Measurements from ENCODE around the gene CACNA2D2. TPM values are rescaled to one million over a fixed set of nuclear protein-coding genes. Genes with fewer than 3 reads are reported as not detected.

Gene CACNA2D2
- total RNA-seq, 4 donors from 2014 or later: 1.1 to 2.0 (median 1.6) TPM

- 85 to 100% methylated on average over 1 to 2 of the region's 2 CpGs for WGBS, 2 donors
- intact Hi-C loops (cut with DNase I; ENCODE audit: low total_unique reads): no loop called here
- TF ChIP-seq POLR2A (IDR thresholded peaks at IDR 0.05): no peak
- TF ChIP-seq CTCF (IDR thresholded peaks at IDR 0.05): no peak
- no peak for DNase-seq (ENCODE audit: low spot score in 2 of 2)
- no peak overlapping the region for H3K4me3 ChIP-seq (ENCODE audit: low read depth, poor library complexity, severe bottlenecking)
Observed at GRCh38 chr3:50410185-50410584, 93.2 kb downstream of the CACNA2D2 start.

- TF ChIP-seq CTCF (IDR thresholded peaks at IDR 0.05) (no peak), POLR2A (IDR thresholded peaks at IDR 0.05) (no peak)
- no peak overlapping the region for H3K4me3 ChIP-seq (ENCODE audit: low read depth, poor library complexity, severe bottlenecking)
- no peak for DNase-seq (ENCODE audit: low spot score in 2 of 2)
- intact Hi-C loops (cut with DNase I; ENCODE audit: low total_unique reads): no loop called here
- WGBS, 2 donors: 70 to 83% methylated on average over 15 of the region's 15 CpGs
Observed at GRCh38 chr3:50408443-50408944, 94.9 kb downstream of the CACNA2D2 start.

GRCh38 chr3:50406487-50406886 lies 96.9 kb downstream of the CACNA2D2 start:
- no peak overlapping the region for H3K4me3 ChIP-seq (ENCODE audit: low read depth, poor library complexity, severe bottlenecking)
- no peak for TF ChIP-seq POLR2A (IDR thresholded peaks at IDR 0.05)
- no peak for TF ChIP-seq CTCF (IDR thresholded peaks at IDR 0.05)
- 69 to 70% methylated on average over 1 of the region's 1 CpG for WGBS, 2 donors
- intact Hi-C loops (cut with DNase I; ENCODE audit: low total_unique reads): no loop called here
- no peak for DNase-seq (ENCODE audit: low spot score in 2 of 2)

- intact Hi-C loops (cut with DNase I; ENCODE audit: low total_unique reads): no loop called here
Observed at GRCh38 chr3:50405249-50405648, 98.2 kb downstream of the CACNA2D2 start.

GRCh38 chr3:50401978-50402595 lies 101.3 kb downstream of the CACNA2D2 start:
- DNase-seq (ENCODE audit: low spot score in 2 of 2): no peak
- intact Hi-C loops (cut with DNase I; ENCODE audit: low total_unique reads): no loop called here
- 37 to 40% methylated on average over 5 of the region's 5 CpGs for WGBS, 2 donors
- H3K4me3 ChIP-seq (ENCODE audit: low read depth, poor library complexity, severe bottlenecking): no peak overlapping the region
- TF ChIP-seq POLR2A (IDR thresholded peaks at IDR 0.05) (no peak), CTCF (IDR thresholded peaks at IDR 0.05) (no peak)

More at GRCh38 chr3:50405249-50405648, 98.2 kb downstream of the CACNA2D2 start:
- no peak overlapping the region for H3K4me3 ChIP-seq (ENCODE audit: low read depth, poor library complexity, severe bottlenecking)
- TF ChIP-seq CTCF (IDR thresholded peaks at IDR 0.05) (no peak), POLR2A (IDR thresholded peaks at IDR 0.05) (no peak)
- WGBS, 2 donors: 30 to 32% methylated on average over 8 of the region's 8 CpGs
- DNase-seq (ENCODE audit: low spot score in 2 of 2): no peak

GRCh38 chr3:50396502-50396901 lies 106.9 kb downstream of the CACNA2D2 start:
- intact Hi-C loops (cut with DNase I; ENCODE audit: low total_unique reads): no loop called here
- WGBS, 2 donors: 74 to 79% methylated on average over 10 of the region's 10 CpGs
- no peak for DNase-seq (ENCODE audit: low spot score in 2 of 2)
- H3K4me3 ChIP-seq (ENCODE audit: low read depth, poor library complexity, severe bottlenecking): no peak overlapping the region
- no peak for TF ChIP-seq CTCF (IDR thresholded peaks at IDR 0.05)
- no peak for TF ChIP-seq POLR2A (IDR thresholded peaks at IDR 0.05)

All from lower leg skin (tissue), 4 donors.